GM12872 (cell line): Measurements from ENCODE around the gene NKAIN2.

ENCODE experiments used
- CTCF ChIP-seq: IDR thresholded peaks from 3 replicates; pipeline ENCODE4 v1.5.1; 2011; ENCODE audit warnings: low read depth, mild to moderate bottlenecking, low read length, moderate library complexity; ENCODE audit not compliant: insufficient read depth

The NKAIN2 gene

GRCh38 chr6:124799638-124800037, 996.0 kb downstream of the NKAIN2 start:
- TF ChIP-seq CTCF, result no peak

- TF ChIP-seq CTCF, result no peak
Observed at GRCh38 chr6:124800222-124800621, 996.6 kb downstream of the NKAIN2 start.

GRCh38 chr6:124812067-124812466, 1008.4 kb downstream of the NKAIN2 start:
- no peak for TF ChIP-seq CTCF

GRCh38 chr6:124819346-124819745, 1015.7 kb downstream of the NKAIN2 start:
- TF ChIP-seq CTCF, result no peak

- TF ChIP-seq CTCF, result no peak
Observed at GRCh38 chr6:124822204-124822613, 1018.5 kb downstream of the NKAIN2 start.

- no peak for TF ChIP-seq CTCF
Observed at GRCh38 chr6:124822721-124823120, 1019.1 kb downstream of the NKAIN2 start.

GRCh38 chr6:124823240-124824111, 1019.8 kb downstream of the NKAIN2 start:
- TF ChIP-seq CTCF, result no peak
